Subcutaneous adipose tissue (tissue), 4 donors: Measurements from ENCODE around the gene GCC2. TPM values are rescaled to one million over a fixed set of nuclear protein-coding genes. Genes with fewer than 3 reads are reported as not detected.

Experiments used
- CTCF ChIP-seq: fragments of 450-650 bp; IDR thresholded peaks from one replicate; pipeline ENCODE4 v1.5.1; 2016; ENCODE audit warnings: low read depth, mild to moderate bottlenecking, control low read depth, antibody characterized with exemption, moderate library complexity
- total RNA-seq, 4 donors: library from RNA; depleted of rRNA; stranded (reverse); fragments of >200 nt; gene quantifications; one replicate each; pipeline ENCODE4 v1.1.0, GENCODE V29; 2016

The GCC2 gene
- total RNA-seq, 4 donors from 2014 or later = 35.7 to 71.1 (median 44.4) TPM

DNA sequence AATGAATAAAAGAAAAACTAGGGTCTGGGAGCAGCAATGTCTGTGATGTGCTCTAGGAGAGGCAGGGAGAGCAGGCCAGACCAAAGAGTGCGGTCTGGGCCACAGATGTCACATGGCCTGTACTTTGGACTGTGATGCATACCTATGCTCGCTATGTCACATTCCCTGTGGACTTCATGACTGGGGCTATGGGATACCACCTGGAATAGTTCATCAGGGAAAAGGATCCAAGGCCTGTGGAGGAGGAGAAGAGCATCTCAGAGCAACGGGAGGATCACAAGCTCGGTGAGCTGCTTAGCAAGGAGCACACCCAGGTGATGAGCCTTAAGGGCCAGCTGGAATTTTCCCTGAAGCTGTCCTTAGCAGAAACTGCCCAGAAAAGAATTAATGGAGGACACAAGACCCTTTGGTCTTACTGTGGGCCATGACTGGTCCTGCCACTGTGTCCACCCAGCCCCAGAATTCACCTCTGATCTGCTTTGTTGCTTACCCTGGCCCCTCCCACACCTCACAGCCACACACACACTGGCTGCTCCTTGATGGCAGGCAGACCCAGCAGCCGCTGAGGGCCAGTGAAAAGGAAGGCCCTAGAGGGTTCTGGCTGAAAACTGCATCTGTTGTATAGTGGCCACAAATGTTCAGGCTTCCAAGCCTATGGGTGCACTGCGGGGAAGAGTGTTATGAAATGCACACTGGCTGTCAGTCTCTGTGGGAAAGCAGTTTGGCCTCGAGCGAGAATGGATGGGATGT is 25.3 kb upstream of the GCC2 start:
- TF ChIP-seq CTCF = no peak

DNA sequence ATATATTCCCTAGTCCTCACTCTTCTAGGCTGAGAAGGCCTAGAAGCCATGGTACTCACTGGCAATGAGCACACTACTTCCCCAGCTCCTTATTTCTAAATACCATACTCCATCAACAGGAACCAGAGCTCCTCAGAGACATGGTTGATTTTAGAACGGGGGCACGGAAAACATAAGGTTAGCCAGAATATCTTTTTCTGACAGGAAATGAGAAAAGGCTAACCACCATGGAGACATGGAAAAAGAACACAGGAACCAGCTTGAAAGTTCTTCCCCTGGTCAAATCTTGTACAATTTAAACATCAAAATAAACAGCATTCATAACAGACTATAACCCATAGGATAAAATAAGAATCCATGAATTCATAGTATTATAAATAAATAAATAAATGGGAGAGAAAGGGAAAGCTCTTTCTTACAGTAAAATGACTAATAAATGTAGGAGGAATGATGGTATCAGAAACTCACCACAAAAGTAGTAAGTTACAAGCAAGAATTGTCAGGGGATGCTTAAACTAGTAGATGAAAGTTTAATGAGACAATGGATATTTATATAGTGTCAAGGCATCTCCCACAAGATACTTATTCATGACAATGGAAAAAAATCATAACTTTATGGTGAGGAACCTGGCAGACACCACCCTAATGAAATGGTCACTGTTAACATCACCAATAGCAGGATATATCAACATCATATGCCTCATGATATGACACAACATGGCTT is 20.6 kb upstream of the GCC2 start:
- no peak for TF ChIP-seq CTCF

DNA sequence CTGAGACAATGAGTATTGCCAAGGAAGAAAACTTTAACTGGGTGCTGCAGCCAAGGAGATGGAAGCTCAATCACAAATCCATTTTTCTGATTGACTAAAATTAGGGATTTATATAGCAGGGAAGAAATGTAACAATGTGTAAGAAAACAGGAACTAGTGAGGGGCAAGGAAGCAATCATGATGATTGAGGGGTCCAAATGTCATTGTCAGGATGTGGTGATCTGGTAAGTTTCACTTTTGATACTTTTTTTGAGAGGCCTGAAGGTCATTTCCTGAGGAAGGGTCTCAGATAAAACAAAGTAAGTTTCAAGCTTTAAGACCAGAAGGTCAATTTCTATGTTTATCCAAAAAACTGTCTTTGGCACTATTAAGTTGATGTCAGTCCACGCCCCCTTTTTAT is 12.0 kb upstream of the GCC2 start:
- no peak for TF ChIP-seq CTCF

DNA sequence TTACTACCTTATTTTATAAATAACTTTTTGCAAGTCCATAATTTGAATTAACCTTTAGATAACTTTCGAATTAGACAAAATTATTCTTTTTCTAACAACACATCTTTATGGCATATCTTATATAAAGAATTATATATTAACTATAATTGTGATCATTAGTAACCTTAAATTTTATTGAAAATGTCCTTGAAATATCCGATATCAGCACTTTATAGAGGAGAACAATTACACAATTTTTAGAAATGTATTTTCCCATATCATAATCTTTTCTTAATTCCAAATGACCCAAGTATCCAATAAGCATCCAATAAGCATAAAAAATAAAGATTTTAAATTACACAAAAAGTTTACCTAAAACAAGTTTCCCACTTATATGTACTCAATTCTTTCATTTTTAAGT is 7.3 kb upstream of the GCC2 start:
- TF ChIP-seq CTCF = no peak

DNA sequence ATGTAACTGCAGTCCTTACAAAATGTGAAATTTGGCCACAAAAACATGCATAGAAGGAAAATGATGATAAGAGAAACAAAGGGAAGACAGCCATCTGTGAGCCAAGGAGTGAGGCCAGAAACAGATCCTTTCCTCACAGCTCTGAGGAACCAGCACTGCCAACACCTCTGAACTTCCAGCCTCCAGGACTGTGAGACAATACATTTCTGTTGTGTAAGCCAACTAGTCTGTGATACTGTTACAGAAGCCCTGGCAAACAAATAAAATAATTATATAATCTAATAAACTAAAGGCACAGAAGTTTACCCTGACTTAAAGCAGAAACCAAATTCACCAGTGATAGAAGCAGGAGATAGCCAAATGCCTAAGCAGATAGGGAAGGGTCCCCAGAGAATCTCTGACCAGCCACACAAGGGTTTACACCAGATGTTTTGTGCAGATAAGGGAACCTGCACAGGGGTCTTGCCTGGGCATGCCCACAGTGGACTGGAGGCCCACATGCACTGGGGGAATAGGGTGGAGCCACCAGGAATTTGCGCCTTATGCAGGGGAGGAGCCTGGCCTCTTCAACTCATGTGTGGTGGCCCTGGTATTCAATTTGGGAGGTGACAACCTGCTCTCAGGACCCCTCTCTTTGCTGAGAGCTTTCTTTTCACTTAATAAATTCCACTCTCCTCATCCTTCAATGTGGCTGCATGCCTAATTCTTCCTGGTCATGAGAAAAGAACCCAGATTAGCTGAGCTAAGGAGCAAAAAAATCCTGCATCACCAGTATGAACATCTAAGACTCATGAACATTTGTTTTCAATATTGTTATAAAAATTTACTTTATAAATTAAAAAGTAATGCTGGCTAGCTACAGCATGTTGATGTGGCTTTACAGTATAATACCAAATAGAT is 3.8 kb upstream of the GCC2 start:
- no peak for TF ChIP-seq CTCF

GRCh38 chr2:108446703-108447102 is 2.3 kb upstream of the GCC2 start:
- no peak for TF ChIP-seq CTCF
